Activated T-helper 1 cell treated with anti-CD3 and anti-CD28 coated beads, Interleukin-12 subunit alpha, Interleukin-12 subunit beta, Interleukin-2, Interleukin-4 antibody, amounts not matched to agents 30 ng/mL and 10 ng/mL and 1 ng/mL, durations not matched to agents 14 hours and 24 hours and 36 hours (primary cell): ENCODE data around the gene FOXA3. TPM values are rescaled to one million over a fixed set of nuclear protein-coding genes. Genes with fewer than 3 reads are reported as not detected.
A peak's percentile ranks its signal among the peaks of the same experiment; 100 is the strongest.

ENCODE experiments used
- DNase-seq: peaks from one replicate; pipeline ENCODE4 v3.0.0; 2021; ENCODE audit warnings: low spot score
- H3K27ac Mint-ChIP-seq: one replicate; pipeline ENCODE4 v1.8.0; 2021; ENCODE audit warnings: mild to moderate bottlenecking, mixed read lengths
- H3K27me3 Mint-ChIP-seq: one replicate; pipeline ENCODE4 v1.8.0; 2022; ENCODE audit warnings: mild to moderate bottlenecking, moderate library complexity, mixed read lengths; ENCODE audit not compliant: insufficient read depth
- H3K36me3 Mint-ChIP-seq: one replicate; pipeline ENCODE4 v1.8.0; 2021; ENCODE audit warnings: low read depth, mixed read lengths
- H3K4me1 Mint-ChIP-seq: one replicate; pipeline ENCODE4 v1.8.0; 2021; ENCODE audit warnings: low read depth, mixed read lengths
- H3K4me3 Mint-ChIP-seq: one replicate; pipeline ENCODE4 v1.8.0; 2021; ENCODE audit warnings: mild to moderate bottlenecking, moderate library complexity, mixed read lengths
- H3K9me3 Mint-ChIP-seq: one replicate; pipeline ENCODE4 v1.8.0; 2021; ENCODE audit warnings: mixed read lengths
- intact Hi-C: fragments of 100-400 bp; cut with micrococcal nuclease; formaldehyde crosslinking; loops from one replicate; pipeline ENCODE4 v1.15.1; 2024
- total RNA-seq: library from RNA; stranded (reverse); gene quantifications from 2 replicates; pipeline ENCODE4 v1.2.3, GENCODE V29; 2022

Gene FOXA3
- total RNA-seq, 1 donor from 2014 or later: 0.34 TPM

DNA sequence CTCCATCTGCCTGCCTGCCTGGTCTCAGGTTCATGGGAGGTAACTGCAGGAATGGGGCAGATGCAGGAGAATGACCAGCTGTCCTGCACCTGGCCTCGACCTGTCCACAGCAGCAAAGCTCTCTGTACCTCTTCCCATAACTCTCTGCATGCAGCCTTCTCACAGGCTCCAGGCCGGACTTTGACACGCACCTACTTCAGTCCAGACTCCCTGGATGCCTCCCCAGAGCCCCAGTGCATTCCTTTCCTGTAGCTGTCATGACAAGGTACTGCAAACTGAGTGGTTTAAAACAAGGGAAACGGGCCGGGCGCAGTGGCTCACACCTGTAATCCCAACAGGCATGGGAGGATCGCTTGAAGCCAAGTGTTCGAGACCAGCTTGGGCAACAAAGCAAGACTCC, 47.2 kb downstream of the FOXA3 start:
- Mint-ChIP-seq H3K27ac (no peak overlapping the region), H3K4me1 (peaks cover 6% of the 10 kb centered on the region), H3K4me3 (no peak overlapping the region), H3K27me3 (peaks cover 12% of the 10 kb centered on the region), H3K36me3 (no peaks in the 10 kb centered on the region), H3K9me3 (no peaks in the 10 kb centered on the region)
- intact Hi-C loops: no loop called here
- DNase-seq: no peak

DNA sequence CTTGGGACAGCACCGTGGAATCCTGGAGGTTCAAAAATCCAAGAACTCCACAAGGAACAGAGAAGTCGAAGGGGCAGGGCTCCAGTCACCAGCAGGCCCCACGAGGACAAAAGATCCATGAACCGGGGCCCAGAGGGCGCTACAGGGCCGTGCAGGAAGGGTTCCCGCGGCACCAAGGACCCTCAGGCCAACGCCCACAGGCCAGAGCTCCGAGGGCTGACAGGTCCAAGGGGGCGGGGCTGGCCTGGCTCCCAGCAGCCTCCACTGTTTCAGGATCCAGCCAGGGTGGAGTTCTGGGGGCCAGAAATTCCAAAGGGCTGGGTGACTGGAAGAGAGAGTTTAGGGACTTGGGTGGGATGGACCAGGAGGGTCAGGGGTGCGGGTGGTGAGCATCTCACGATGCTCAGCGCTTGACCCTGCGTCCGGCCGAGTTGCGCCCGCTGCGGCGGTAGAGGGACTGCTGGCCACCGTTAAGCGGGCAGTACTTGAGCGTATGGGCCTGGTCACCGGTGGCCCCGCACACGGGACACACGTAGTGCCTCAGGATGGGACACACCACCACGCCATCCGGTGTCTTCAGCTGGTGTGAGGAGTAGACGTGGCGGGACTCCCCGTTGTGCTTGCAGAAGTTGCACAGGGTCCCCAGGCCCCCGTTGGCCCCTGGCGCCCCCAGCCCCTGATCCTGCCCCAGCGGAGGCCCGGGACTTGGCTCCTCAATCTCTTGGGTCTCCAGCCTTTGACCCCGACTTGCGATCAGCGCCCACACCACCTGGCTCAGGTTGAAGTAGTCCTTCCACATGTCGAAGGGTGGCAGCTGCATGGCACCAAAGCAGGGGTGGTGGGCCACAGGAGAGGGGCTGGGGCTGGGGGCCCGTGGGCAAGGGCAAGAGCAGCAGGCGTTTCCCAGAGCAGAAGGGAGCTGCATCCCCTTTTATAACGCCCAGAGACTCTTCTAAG, 50.0 kb downstream of the FOXA3 start, which contains the start of gene NANOS2:
Gene NANOS2, minus strand, starts transcription at position 905 of the 957 bp plus-strand sequence. Its CDS starts 85 bp downstream, at position 820.
- Mint-ChIP-seq H3K27me3 (peaks cover 14% of the 10 kb centered on the region), H3K36me3 (no peaks in the 10 kb centered on the region)

DNA sequence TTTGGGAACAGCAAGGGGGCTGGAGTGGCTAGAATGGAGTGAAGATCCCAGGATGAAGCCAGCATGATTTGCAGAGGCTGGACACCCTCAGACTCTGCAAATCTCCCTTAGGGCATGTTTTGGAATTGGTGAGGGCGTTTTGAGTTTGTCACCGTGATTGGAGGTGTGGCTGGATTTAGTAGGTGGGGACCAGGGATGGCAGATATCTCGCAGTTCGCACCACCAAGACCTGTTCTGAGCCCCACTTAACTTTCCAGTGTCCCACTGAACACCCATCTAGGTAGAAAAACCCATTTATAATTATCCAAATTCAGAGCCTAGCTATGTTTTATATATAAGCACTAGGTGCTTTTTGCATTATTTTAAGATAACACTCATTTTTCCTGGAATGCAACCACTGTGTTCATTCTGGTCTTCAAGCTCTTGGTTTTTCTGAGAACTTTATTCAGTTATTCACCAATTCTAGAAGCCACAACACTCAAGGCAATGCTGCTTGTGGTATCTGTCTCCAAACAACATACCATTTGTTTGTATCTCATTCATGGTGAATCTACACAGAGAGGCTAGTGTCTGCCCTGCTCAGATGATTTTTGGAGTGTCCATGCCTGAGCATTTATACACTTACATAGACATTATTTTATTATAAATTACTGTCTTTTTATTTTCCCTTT, 53.4 kb downstream of the FOXA3 start:
- intact Hi-C loops: no loop called here
- Mint-ChIP-seq H3K27me3 (peaks cover 9% of the 10 kb centered on the region), H3K27ac (peak overlapping the region; percentile 36), H3K9me3 (no peaks in the 10 kb centered on the region), H3K4me3 (no peak overlapping the region), H3K4me1 (peaks cover 38% of the 10 kb centered on the region), H3K36me3 (no peaks in the 10 kb centered on the region)
- DNase-seq: peak; percentile 13

More for the DNA sequence above, 50.0 kb downstream of the FOXA3 start, which contains the start of gene NANOS2:
- DNase-seq: no peak
- H3K4me3 Mint-ChIP-seq: no peak within 1 kb of the TSS
- H3K4me1 Mint-ChIP-seq: peaks cover 22% of the 10 kb centered on the region
- no peaks in the 10 kb centered on the region for H3K9me3 Mint-ChIP-seq
- intact Hi-C loops: no loop called here
- H3K27ac Mint-ChIP-seq: no peak within 1 kb of the TSS

DNA sequence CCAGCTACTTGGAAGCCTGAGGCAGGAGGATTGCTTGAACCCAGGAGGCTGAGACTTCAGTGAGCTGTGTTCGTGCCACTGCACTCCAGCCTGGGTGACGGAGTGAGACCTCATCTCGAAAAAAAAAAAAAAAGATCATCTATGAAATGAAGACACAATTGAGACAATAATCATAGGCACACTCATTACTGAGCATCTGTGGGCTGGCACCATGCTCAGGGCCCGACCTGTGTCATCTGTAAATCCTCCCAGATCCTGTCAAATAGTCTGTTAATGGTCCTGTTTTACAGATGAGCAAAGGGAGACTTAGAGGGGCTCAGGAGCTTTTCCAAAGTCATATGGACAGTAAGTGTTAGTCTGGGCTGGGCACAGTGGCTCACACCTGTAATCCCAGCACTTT, 54.6 kb downstream of the FOXA3 start:
- peaks cover 38% of the 10 kb centered on the region for H3K4me1 Mint-ChIP-seq
- no peak overlapping the region for H3K27ac Mint-ChIP-seq
- H3K4me3 Mint-ChIP-seq: peak overlapping the region; percentile 15
- intact Hi-C loops: no loop called here
- H3K27me3 Mint-ChIP-seq: peaks cover 6% of the 10 kb centered on the region
- no peak for DNase-seq
- no peaks in the 10 kb centered on the region for H3K36me3 Mint-ChIP-seq
- H3K9me3 Mint-ChIP-seq: no peaks in the 10 kb centered on the region

DNA sequence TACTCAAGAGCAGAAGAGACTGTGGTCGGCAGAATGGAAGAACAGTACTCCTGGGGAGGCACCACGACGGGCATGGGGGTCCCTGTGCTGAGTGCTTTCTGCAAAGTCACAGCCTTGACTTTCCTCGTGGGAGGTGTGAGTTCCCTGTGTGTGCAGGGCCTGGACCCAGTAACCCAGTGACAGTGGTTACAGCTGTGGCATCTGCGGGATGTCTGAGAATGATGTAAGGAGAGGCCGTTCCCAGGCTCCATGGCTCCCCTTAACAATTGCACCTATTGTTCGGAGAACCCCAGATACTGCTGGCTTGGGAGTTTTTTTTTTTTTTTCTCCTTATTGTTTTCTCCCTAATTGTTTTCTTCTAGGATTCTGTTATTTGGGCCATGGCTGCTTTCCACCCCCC, 55.6 kb downstream of the FOXA3 start:
- Mint-ChIP-seq H3K9me3 (no peaks in the 10 kb centered on the region), H3K36me3 (no peaks in the 10 kb centered on the region), H3K27ac (no peak overlapping the region), H3K4me3 (no peak overlapping the region), H3K4me1 (peaks cover 38% of the 10 kb centered on the region), H3K27me3 (peaks cover 6% of the 10 kb centered on the region)
- no peak for DNase-seq
- intact Hi-C loops: no loop called here

DNA sequence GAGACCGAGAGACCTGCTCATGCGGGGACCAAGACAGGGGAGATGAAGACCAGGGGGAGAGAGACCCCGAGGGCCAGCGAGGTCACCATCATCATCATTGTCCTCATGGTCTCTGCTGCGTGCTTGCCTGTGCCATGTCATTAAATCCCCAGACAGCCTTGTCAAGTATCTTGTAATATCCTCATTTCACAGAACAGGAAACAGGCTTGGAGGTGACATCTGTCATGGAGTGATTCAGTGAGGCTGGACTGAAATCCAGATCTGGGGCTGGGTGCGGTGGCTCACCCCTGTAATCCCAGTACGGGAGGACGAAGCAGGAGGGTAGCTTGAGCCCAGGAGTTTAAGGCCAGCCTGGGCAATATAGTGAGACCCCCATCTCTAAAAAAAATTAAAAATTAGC, 56.3 kb downstream of the FOXA3 start:
- Mint-ChIP-seq H3K27ac (no peak overlapping the region), H3K27me3 (peaks cover 9% of the 10 kb centered on the region), H3K36me3 (no peaks in the 10 kb centered on the region), H3K4me1 (peaks cover 38% of the 10 kb centered on the region), H3K4me3 (peak overlapping the region; percentile 5), H3K9me3 (no peaks in the 10 kb centered on the region)
- intact Hi-C loops: no loop called here
- DNase-seq: no peak

DNA sequence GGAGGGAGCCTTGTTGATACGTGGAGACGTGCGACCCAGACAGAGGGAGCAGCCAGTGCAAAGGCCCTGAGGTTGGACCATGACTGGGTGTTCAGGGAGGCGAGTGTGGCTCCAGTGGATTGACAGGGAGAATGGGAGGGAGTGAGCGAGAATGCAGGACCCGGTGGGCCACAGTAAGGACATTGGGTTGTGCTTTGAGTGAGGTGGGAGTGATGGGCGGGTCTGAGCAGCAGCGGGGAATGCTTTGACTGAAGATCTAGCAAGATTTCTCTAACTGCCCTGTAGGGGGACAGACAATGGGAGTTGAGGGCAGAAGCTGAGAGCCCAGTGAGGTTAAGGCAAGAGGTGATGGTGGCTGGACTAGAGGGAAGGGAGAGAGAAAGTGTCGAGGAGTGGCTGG, 58.2 kb downstream of the FOXA3 start:
- no peaks in the 10 kb centered on the region for H3K36me3 Mint-ChIP-seq
- H3K9me3 Mint-ChIP-seq: no peaks in the 10 kb centered on the region
- H3K27me3 Mint-ChIP-seq: peaks cover 10% of the 10 kb centered on the region
- no peak overlapping the region for H3K4me3 Mint-ChIP-seq
- H3K27ac Mint-ChIP-seq: no peak overlapping the region
- DNase-seq: no peak
- intact Hi-C loops: no loop called here
- peaks cover 40% of the 10 kb centered on the region for H3K4me1 Mint-ChIP-seq

Other genes with a start within 250 kb of the FOXA3 start
- 148 and 152 TPM in 2 replicates for gene EML2, start 224.9 kb upstream of the FOXA3 start, total RNA-seq
- 4.3 and 6.1 TPM in 2 replicates for gene GIPR, start 196.1 kb upstream of the FOXA3 start, total RNA-seq
- 757 and 760 TPM in 2 replicates for gene SNRPD2, start 172.4 kb upstream of the FOXA3 start, total RNA-seq
- gene QPCTL, start 171.7 kb upstream of the FOXA3 start, total RNA-seq: 13.7 and 18.0 TPM in 2 replicates
- 35.1 and 35.4 TPM in 2 replicates for gene FBXO46, start 133.4 kb upstream of the FOXA3 start, total RNA-seq
- not detected in 2 replicates for gene MEIOSIN, start 130.9 kb upstream of the FOXA3 start, total RNA-seq
- 3.7 and 5.6 TPM in 2 replicates for gene SIX5, start 95.1 kb upstream of the FOXA3 start, total RNA-seq
- 22.8 and 23.9 TPM in 2 replicates for gene DMPK, start 81.8 kb upstream of the FOXA3 start, total RNA-seq
- gene DMWD, start 71.5 kb upstream of the FOXA3 start, total RNA-seq: 50.0 and 55.8 TPM in 2 replicates
- gene RSPH6A, start 49.0 kb upstream of the FOXA3 start, total RNA-seq: 0.29 and 0.59 TPM in 2 replicates
- gene SYMPK, start 1.2 kb upstream of the FOXA3 start, total RNA-seq: 118 and 120 TPM in 2 replicates
- gene IRF2BP1, start 21.8 kb downstream of the FOXA3 start, total RNA-seq: 20.9 and 21.5 TPM in 2 replicates
- 6.9 and 7.2 TPM in 2 replicates for gene MYPOP, start 38.3 kb downstream of the FOXA3 start, total RNA-seq
- not detected in 2 replicates for gene NANOS2, start 50.5 kb downstream of the FOXA3 start, total RNA-seq
- gene NOVA2, start 109.5 kb downstream of the FOXA3 start, total RNA-seq: not detected in 2 replicates
- gene CCDC61, start 131.1 kb downstream of the FOXA3 start, total RNA-seq: 24.0 and 24.1 TPM in 2 replicates
- not detected in 2 replicates for gene PGLYRP1, start 158.7 kb downstream of the FOXA3 start, total RNA-seq
- not detected in 2 replicates for gene IGFL4, start 176.7 kb downstream of the FOXA3 start, total RNA-seq